ENCODE measurements around the gene ZBED1.
A peak's percentile ranks its signal among the peaks of the same experiment; 100 is the strongest.
"Not testable (repeated sequence)": the region's sequence is repeated elsewhere in the genome, so short reads cannot be mapped to it uniquely, and the experiment has no call there.

The ZBED1 gene

GRCh38 chrX:2500803-2501558, at the start of gene ZBED1, which contains the start of gene DHRSX:
Gene ZBED1 (minus strand): TSS chrX:2500976. CDS start chrX:2490719, 10,257 bp downstream.
Gene DHRSX (minus strand): TSS chrX:2500976. CDS start chrX:2500925, 51 bp downstream.
- DNase-seq = peak; percentile 55 to 77

- DNase-seq = no peak
These were observed 49.1 kb upstream of the ZBED1 start for GRCh38 chrX:2549876-2550275.

GRCh38 chrX:2548711-2549423, 48.1 kb upstream of the ZBED1 start:
- DNase-seq = no peak

GRCh38 chrX:2547736-2548135, 47.0 kb upstream of the ZBED1 start:
- no peak for DNase-seq

GRCh38 chrX:2546496-2546895, 45.7 kb upstream of the ZBED1 start:
- DNase-seq = no peak

- DNase-seq = no peak
These were observed 44.4 kb upstream of the ZBED1 start for GRCh38 chrX:2545144-2545543.

- DNase-seq = no peak
These were observed 42.2 kb upstream of the ZBED1 start for GRCh38 chrX:2542826-2543521.

GRCh38 chrX:2541603-2542002, 40.8 kb upstream of the ZBED1 start:
- no peak for DNase-seq

- no peak for DNase-seq
These were observed 39.7 kb upstream of the ZBED1 start for GRCh38 chrX:2540426-2540947.

GRCh38 chrX:2539586-2539985, 38.8 kb upstream of the ZBED1 start:
- DNase-seq = no peak

GRCh38 chrX:2538031-2538757, 37.4 kb upstream of the ZBED1 start:
- DNase-seq = no peak

GRCh38 chrX:2536974-2537373, 36.2 kb upstream of the ZBED1 start:
- DNase-seq = no peak

- DNase-seq = no peak
These were observed 35.4 kb upstream of the ZBED1 start for GRCh38 chrX:2536141-2536540.

- DNase-seq = not testable (repeated sequence)
These were observed 33.7 kb upstream of the ZBED1 start for GRCh38 chrX:2534261-2535021.

GRCh38 chrX:2533424-2533823, 32.6 kb upstream of the ZBED1 start:
- no peak for DNase-seq

- DNase-seq = no peak
These were observed 25.6 kb upstream of the ZBED1 start for GRCh38 chrX:2526390-2526789.

- no peak for DNase-seq
These were observed 23.1 kb upstream of the ZBED1 start for GRCh38 chrX:2523911-2524310.

- no peak for DNase-seq
These were observed 21.2 kb upstream of the ZBED1 start for GRCh38 chrX:2521927-2522386.

- no peak for DNase-seq
These were observed 20.5 kb upstream of the ZBED1 start for GRCh38 chrX:2521092-2521926.

GRCh38 chrX:2520539-2520938, 19.8 kb upstream of the ZBED1 start:
- no peak for DNase-seq

GRCh38 chrX:2519638-2520037, 18.9 kb upstream of the ZBED1 start:
- not testable (repeated sequence) for DNase-seq

Measured in activated T-cell treated with anti-CD3 and anti-CD28 coated beads, Interleukin-2, amount 50 U/mL, for 48 hours (primary cell).